Stimulated activated CD8-positive, alpha-beta memory T cell treated with anti-CD3 and anti-CD28 coated beads, Interleukin-7, amount 100 ng/mL, for 1 hour (primary cell): ENCODE data around the gene FUT4.
"Not testable (repeated sequence)": the region's sequence is repeated elsewhere in the genome, so short reads cannot be mapped to it uniquely, and the experiment has no call there.

ENCODE experiments used
- DNase-seq, 2 donors: peaks; one replicate each; pipeline ENCODE4 v3.0.0-alpha.2; 2020; ENCODE audit warnings: low read depth in 2 of 2

Gene FUT4

GRCh38 chr11:94543695-94544645 lies at the start of gene FUT4:
TSS of gene FUT4 (plus strand) at chr11:94543921. CDS start at chr11:94544134, 213 bp downstream.
- peak; percentile 38 to 43 for DNase-seq

DNA sequence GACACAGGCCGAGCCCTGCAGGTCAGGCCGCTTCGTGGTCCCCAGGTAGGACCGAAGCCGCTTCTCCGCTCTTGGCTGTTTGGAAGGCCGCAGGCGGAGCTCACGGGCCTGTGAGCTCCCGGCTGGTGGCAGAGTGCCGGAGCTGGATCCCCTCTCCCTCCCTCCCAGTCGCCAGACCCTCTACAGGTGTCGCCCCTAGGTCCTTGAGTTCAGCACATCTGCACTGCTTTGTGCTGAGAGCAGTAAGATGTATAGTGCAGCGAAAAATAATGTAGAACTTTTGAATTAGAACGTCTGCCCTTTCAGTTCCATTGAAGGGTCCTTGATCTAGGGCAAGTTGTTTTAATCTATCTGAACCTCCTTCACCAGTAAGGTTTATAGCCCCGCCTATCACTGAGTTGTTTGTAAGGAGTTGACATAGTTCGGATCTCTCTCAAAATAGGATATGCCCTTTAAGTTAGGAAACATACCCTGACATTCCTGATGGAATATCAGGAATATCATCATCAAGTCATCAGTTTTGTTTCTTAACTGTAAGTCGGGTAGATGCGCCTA lies 49.5 kb upstream of the FUT4 start:
- DNase-seq: no peak

DNA sequence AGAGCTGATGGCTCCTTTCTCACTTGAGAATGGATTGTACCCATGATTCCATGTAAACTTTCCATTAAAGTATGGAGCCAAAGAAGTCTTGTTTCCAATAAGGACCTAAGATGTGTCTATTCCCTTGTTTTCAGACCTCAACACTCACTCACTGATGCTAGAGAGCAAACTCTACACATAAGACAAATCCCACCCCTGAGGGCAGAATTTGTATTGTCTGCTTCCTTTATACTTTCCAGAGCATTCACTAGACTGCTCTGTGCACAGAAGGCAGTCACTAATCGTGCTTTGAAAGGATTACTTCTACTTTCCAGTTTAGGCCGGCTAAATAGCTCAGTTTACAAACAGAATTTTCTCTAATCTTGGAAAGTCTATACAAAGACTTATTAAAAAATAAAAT lies 43.5 kb upstream of the FUT4 start:
- DNase-seq: no peak

DNA sequence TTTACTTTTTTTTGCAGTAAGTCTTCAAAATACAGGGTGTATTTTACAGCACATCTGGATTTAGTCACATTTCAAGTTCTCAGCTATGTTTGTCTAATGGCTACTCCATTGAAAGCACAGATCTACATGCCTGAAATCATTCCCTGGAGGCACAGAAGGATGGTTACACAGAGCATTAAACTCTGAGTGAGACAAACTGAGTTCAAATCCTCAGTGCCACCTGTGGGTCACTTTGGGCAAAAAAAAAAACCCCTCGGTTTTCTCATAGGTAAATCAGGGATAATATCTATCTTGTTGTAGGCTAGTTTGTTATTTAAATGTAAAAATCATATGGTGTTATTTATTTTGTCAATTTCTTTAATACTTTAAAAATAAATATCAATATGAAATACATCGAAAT lies 42.2 kb upstream of the FUT4 start:
- no peak for DNase-seq

DNA sequence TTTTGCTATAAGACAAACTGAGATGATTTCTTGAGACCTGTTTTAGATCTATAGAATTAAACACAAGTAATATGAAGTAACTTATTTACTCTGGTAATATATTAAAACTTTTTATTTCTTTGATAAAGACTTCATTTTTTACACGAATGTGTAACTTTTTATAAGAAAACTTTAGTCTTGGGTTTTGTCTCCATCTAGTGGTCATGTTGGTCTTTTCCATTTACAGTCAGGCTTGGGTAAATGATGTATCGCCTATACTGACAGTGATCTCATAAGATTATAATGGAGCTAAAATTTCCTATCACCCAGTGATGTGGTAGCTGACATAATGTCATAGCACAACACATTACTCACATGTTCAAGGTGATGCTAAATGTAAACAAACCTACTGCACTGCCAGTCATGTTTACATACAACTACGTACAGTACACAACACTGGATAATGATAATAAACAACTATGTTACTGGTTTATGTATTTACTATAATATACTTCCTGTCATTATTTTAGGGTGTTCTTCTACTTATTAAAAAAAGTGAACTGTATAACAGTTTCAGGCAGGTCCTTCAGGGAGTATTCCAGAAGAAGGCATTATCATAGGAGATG lies 38.9 kb upstream of the FUT4 start:
- no peak for DNase-seq

GRCh38 chr11:94506513-94506912 lies 37.2 kb upstream of the FUT4 start:
- DNase-seq: not testable (repeated sequence)

DNA sequence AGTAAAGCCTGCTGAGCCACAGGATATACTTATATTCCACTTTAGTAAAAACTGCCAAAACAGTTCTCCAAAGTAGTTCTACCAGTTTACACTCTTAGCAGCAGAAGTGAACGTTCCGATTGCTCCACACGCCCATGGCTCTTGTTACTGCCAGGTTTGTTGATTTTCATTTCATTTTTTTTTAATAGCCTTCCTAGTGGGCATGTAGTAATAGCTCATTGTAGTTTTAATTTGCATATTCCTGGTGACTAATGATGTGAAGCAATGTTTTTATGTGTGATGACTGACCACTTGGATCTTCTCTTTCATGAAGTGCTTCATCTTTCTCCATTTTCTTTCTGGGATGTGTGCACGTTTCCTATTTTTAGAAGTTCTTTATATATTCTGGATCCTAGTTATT lies 36.2 kb upstream of the FUT4 start:
- no peak for DNase-seq

GRCh38 chr11:94511932-94512781 lies 31.6 kb upstream of the FUT4 start, which contains the start of gene C11orf97:
TSS of gene C11orf97 (plus strand) at chr11:94512461. CDS start at chr11:94512529, 68 bp downstream.
- peak; percentile 14 to 24 for DNase-seq

- DNase-seq: no peak
Measured at GRCh38 chr11:94513091-94513490, 30.6 kb upstream of the FUT4 start.

DNA sequence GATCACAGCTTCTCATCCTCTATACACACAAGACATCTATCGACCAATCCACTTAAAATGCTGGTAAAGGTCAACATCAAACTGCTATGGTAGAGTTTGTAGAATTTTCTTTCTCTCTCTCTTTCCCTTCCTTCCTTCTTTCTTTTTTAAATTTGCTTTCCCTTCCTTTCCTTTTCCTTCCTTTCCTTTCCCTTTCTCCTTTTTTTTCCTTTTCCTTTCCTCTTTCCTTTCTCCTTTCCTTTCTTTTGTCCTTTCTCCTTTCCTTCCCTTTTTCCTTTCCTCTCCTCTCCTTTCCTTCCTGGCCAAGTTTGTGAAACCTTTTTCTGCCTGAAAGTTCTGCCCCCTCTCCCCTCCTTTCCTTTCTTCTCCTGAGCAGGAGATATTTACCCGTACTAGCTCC lies 28.3 kb upstream of the FUT4 start:
- no peak for DNase-seq

DNA sequence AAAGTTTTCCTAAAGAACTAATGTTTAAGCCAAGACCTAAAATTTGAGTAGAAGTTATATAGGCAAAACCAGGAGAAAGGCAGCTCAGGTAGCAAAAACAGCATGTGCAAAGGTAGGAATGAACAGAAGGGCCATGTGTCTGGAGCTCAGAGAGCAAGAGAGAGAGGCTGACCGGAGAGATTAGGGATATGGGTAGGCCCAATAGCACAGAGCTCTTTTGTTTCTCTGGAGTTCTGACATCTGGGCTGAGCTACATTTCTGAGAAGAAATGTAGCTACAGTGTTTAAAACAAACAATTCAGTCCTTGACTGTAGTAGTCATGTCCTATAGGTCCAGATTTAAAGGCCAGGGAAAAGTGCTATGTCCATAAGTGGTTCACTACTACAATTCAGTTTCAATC lies 27.0 kb upstream of the FUT4 start:
- DNase-seq: no peak

- no peak for DNase-seq
Measured at GRCh38 chr11:94518300-94518699, 25.4 kb upstream of the FUT4 start.

GRCh38 chr11:94519478-94520084 lies 24.1 kb upstream of the FUT4 start:
- DNase-seq: no peak

- no peak for DNase-seq
Measured at GRCh38 chr11:94521684-94522083, 22.0 kb upstream of the FUT4 start.

- DNase-seq: no peak
Measured at GRCh38 chr11:94524341-94524740, 19.4 kb upstream of the FUT4 start.

DNA sequence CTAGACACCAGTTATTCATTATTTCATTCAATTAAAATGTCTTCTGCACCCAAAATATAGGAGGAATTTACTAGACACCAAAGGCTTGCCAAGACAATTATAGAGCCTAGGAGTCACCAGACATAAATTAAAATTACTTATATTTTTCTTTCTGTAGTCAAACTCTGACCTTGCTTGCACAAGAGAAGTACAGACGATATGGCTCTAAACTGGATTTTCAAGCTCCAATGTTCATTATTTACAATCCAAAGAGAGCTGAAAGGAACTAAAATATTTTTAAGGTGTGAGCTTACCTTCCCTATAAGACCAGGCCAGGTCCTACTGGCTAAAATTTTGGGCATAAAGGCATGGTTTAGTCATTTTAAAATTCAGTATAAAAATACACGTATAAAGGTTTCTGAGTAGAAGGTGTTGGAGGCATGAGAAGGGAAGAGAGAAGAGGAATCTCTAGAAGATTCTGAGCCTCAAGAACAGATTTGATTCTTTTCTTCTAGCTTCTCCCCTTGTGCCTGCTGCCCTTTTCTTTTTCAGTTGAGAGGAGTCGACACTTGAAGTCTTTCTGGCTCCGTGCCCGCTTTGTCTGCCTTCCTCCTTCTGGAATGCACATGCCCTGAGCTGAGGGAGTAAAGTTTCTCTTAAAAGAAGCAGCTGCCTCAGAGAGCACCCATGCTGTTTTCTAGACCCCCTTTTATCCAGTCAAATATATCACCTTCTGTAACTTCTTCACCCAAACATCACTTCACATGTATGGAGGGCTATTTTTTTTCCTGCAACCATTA lies 18.0 kb upstream of the FUT4 start:
- no peak for DNase-seq

DNA sequence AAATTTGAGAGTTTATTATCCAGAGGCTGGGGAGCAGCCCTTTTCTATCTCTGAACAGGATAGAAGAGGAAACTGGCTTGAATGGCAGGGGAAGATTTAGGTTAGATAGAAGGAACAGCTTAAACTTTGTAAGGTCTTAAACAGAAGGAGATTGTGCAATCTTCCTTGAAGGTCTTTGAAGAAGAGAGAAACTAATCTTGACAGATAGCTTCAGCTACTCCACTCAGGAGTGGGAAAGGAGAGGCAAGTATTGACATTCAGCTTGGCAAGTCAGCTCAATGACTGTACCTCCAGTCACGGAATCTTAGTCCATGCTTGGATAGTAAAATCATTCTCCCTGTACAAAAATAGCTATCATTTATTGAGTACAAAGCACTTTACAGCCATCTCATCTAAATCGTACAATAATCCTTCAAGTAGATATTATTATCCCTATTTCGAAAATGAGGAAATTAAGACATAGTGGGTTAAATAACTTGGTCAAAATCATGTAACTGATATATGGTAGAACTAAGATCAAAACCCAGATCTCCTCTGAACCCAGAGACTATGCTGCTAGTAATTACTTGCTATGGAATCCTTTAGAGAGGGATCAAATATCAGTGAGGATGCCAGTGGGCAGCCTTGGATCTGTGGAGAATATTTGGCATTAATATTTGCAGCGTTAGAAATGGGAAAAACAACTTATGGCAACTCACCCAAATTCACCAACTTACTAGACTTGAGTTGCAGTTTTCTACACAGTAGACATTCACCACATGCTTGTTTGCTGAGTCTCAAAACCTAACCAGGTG lies 16.9 kb upstream of the FUT4 start:
- DNase-seq: no peak

- no peak for DNase-seq
Measured at GRCh38 chr11:94528551-94528950, 15.2 kb upstream of the FUT4 start.

DNA sequence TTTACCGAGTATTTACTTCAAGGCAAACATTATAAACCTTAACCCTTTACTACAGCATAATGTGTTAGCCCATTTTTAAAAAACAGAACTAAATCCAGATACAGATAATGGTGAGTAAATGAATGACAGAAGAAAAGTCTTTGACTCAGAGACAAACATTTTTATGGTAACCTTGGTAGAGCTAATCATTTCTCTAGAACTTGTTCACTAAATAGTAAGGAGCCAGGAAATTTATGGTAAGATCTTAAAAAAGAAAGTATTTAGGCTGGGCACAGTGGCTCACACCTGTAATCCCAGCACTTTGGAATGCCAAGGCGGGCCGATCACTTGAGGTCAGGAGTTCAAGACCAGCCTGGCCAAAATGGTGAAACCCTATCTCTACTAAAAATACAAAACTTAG lies 11.5 kb upstream of the FUT4 start:
- no peak for DNase-seq

GRCh38 chr11:94533206-94533605 lies 10.5 kb upstream of the FUT4 start:
- no peak for DNase-seq
